NCI-H1930 (cell line): ENCODE measurements around the gene PYGL.
A peak's percentile ranks its signal among the peaks of the same experiment; 100 is the strongest.
"Not testable (repeated sequence)": the region's sequence is repeated elsewhere in the genome, so short reads cannot be mapped to it uniquely, and the experiment has no call there.

ENCODE experiments used
- DNase-seq, 2 experiments: peaks; one replicate each; lab custom pipeline; 2025; lab: John Stamatoyannopoulos, UW

The PYGL gene

DNA sequence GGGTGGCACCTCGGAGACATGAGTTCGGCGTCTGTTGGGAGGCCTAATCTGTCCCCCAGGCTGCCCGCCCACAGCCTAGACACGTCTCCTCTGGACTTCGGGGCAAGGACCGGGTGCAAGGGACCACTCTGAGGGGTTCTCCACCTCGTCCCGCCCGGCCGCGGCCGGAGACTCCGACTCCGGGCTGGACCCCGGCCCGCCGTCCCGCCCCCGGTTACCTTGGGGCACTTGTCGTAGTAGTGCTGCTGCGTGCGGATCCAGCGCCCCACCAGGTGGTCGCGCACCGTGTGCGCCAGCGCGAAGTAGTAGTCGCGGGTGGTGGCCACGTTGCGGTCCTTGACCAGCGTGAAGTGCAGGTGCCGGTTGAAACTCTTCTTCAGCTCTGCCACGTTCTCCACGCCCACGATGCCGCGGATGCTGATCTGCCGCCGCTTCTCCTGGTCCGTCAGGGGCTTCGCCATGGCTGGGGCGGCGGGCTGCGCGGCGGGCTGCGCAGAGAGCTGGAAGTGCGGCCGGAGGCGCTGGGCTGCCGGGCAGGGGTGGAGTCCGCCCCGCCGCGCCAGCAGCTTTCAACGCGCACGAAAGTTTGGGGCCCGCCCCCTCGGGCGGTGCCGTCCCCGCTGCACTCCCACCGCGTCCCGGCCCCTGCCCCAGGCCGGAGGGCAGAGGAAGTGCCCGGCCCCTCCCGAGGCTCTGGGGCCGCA lies at the start of gene PYGL:
Gene PYGL (minus strand): TSS at position 541 of the 704 bp plus-strand sequence. CDS start 80 bp downstream, at position 461.
- DNase-seq: peak in 1 of 2 experiments; percentile 25

DNA sequence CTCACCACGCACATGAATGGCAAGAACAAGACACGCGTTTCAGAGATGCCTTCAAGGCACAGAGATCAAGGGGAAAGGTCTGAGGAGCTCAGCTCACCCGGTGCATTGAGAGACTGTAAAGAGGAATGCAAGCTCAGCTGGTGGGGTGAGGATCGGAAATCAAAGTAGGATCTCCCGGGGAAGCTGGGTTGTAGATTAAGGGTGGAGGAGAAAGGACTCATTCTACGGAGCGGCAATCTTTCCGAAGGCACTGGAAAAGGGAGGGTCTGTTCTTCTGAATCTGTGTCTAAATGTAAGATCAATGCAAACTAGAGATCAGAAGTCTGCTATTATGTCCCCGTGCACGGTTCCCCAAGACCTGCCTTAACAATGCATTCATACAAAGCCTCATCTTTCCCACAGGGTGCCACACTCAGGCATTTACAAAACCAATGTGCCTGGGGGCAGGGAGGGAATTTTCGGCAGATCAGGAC lies 41.6 kb upstream of the PYGL start:
- DNase-seq: no peak

DNA sequence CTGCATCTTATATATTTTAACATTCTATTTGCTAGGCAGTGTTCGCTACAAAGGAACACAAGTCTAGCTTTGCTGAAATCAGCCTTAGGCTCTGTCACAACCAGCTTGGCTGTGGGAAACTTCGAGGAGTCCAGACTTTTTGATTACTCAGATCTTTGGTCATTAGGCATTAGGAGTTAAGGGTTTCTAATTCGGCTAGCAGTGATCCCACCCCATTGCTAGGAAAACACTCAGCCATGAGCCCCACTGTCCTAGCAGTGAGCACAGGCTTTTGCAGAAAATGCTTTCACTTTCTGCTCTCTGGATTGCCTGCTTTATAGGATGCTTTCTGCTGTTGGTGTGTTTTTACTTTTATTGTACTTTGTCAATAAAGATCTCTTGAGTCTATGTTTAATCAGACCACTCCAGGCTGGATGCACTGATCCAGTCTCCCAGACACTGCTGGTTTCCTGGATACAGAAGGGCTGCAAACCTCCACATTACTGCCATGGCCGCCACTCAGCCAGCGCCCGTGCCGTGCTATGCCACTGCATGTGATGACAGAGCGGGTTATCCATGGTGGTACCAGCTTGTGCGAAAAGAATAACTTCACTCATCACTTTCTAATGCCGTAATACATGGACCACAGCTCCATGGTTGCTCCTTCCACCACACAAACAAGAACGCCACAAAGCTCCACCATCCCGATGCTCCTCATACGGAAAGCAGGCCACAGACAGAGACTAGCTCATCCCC lies 41.0 kb upstream of the PYGL start:
- no peak for DNase-seq

GRCh38 chr14:50984036-50984710 lies 39.9 kb upstream of the PYGL start:
- DNase-seq: no peak

DNA sequence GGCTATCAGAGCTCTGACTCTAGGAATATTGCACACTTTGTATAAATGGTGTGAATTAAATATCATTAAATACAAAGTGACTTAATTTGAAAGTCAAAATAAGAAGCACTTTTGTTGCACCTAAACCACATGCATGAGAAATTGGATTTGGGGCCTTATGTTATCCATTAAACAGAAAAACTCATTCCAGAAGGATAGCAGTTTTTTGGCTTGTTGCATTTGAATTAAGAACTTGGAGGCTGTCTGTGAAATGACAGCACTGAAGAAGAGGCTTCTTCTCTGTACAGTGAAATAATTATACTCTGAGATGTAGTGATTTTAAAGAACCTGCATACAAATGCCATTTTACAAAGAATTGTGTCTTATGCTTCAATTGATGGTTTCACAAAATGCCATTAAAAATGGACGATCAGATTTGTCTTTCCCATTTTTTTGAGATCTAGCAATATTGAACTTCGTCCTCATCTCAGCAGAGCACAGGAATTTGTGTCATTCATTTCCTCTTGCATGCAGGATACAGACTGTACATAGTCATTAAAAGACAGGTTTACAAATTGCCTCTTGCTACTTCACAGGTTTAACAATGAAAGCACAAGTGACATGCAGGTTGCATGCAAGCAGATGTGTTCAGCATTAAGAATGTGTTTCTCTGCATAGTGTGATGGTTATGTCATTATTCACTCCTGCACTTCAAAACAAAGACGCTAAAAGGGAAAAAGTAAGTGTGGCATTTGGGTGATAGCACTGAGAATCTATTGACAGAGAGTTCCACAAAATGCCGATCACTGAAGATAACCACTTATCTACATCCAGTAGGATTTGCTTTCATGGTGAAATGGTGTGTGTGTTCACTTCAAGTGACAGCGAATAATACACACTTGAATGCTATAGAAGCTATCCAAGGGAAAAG lies 35.9 kb upstream of the PYGL start:
- no peak for DNase-seq

DNA sequence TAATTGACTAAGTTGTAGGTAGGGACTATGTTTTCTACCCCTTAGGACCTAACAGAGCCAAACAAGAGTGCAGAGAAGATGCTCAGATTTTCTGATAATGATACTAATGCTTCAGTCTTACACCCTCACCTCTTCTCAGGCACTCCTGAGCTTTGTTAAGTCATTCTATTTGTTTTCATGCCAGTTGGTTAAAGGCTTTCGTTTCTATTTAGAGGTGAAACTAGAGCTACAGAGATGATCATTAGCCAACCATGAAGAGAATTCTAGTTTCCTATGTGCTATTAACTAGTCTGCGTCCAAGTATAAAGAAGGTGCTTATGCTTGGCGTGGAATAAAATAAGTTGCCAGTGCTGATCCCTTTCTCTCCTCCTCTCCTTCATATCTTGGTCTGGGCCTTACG lies 34.6 kb upstream of the PYGL start:
- no peak for DNase-seq

DNA sequence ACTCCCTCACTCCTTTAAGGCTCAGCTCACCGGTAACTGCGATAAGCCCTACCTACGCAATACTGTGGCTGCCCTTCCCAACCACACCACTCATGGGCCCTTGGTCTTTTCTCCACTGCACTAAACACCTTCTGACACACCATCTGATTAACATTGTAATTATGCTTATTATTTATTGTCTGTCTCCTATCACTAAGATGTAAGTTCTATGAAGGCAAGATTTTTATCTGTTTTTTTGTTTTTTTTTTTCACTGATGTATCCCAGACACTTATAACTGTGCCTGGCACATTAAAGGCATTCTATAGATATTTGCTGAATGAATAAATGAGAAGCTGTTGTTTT lies 34.2 kb upstream of the PYGL start:
- no peak for DNase-seq

GRCh38 chr14:50977863-50978528 lies 33.7 kb upstream of the PYGL start:
- no peak for DNase-seq

GRCh38 chr14:50974118-50974517 lies 29.8 kb upstream of the PYGL start:
- no peak for DNase-seq

DNA sequence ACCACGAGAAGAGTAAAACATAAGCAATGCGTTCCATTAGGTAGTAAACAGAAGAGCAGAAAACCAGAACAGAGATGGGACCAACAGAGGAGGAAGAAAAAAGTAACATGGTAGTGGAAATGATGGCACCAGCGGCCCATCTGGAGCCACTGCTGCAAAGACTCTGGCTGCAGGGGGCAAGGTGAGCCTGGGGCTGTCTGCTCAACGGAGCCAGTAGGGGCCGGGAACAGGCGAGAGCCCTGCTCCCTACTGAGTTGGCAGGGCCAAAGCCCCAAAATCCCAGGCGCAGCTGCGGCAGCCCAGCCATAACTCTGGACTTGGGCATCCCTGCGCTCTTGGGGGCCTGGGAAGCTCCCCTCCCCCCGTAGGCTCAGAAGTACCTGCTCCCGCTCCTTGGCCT lies 28.5 kb upstream of the PYGL start:
- DNase-seq: no peak

DNA sequence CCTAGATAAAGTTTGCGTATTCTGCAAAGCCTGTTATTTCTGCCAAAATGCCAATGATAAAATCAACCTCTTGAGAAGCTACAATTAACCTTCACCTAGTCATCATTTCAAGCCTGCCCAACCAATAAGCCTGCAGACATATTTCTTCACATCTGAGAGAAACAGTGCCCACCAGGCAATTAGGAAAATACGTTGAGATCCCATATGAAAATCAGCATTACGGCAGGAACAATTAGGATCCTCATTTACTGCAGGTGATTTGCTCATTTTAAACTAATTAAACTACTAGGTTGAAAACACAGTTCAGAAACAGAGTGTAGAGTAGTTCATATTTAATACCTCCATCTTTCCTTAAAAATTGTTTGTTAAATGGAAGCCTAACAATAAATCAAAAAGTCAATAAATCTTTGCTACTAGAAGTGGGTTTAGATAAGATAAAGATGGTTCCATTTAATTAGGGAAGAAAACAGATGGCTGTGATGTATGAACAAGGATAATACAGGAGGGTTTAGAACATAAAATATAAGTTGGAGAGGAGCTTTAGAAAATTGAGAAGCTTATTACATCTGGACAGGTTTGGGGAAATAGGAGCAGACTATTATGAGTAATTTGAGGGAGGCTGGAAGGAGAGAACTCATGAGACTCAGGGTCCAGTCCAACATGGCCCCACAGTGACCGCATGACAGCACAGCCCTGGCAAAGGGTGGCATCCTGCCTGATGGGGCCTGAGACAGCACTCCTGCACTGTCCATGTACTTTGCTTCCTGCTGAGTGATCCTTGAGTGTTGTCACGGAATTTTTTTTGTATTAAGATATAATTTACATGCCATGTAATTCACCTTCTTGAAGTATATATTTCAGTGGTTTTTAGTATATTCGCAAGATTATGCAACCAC lies 26.9 kb upstream of the PYGL start:
- no peak for DNase-seq

DNA sequence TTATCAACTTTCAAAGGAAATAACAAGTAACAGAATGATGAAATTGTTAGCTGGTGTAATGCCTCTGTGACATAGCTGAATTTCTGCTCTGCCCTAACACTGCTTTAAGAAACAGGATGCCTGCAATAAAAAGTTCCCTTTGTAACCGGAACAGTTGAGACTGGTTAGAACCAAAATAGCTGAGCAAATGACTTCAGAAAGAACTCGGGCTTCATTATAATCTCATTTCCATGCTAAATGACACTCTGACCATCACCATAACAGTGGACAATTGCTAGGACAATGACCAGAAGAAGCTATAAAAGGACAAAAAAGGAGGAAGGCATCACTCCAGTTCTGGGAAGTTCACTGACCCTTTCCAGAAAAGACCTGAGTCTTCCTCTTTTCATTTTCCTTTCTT lies 23.5 kb upstream of the PYGL start:
- no peak for DNase-seq

GRCh38 chr14:50967103-50967502 lies 22.8 kb upstream of the PYGL start:
- no peak for DNase-seq

DNA sequence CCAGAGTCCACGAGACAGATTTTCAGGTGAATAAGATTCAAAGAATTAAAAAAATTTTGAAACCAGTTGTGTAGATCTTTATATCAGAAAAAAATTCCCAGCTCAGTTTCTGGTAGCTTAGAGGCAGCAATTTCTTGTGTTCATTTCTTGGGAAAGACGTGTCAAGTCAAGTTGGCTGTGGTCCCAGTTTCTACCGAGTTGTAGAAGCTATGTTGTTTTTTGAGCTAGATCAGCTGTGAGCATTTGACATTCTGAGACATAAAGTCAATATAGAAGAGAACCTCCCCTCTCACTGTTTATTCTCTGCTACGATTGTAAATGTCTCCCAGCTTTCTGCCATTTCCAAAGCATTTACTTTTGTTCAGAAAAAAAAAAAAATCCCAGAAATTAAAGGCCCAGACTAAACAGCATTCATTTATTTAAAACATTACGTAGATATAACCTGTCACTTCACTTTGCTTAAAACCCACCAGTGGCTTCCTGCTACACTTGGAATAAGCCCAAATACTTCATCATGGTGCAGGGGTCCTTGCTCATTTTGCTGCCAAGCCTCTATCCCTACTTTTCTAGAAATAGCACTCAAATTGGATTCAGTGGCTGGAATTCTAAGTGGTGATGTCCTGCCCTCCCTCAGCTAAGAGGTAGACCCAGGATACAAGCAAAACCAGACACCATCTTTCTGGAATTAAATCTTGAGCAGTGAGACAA lies 20.6 kb upstream of the PYGL start:
- no peak for DNase-seq

GRCh38 chr14:50963919-50964318 lies 19.6 kb upstream of the PYGL start:
- DNase-seq: no peak

GRCh38 chr14:50961605-50962221 lies 17.4 kb upstream of the PYGL start:
- no peak for DNase-seq

- DNase-seq: no peak
Observed at GRCh38 chr14:50957296-50957695, 13.0 kb upstream of the PYGL start.

DNA sequence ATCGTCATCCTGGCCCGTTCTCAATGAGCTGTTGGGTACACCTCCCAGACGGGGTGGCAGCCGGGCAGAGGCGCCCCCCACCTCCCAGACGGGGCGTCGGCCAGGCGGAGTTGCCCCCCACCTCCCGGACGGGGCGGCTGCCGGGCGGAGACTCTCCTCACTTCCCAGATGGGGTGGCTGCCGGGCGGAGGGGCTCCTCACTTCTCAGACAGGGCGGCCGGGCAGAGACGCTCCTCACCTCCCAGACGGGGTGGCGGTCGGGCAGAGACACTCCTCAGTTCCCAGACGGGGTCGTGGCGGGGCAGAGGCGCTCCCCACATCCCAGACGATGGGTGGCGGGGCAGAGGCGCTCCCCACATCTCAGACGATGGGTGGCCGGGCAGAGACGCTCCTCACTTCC lies 12.1 kb upstream of the PYGL start:
- DNase-seq: not testable (repeated sequence)

GRCh38 chr14:50955373-50956043 lies 11.2 kb upstream of the PYGL start:
- peak in 1 of 2 experiments; percentile 9 for DNase-seq
